HK-2 (cell line): ENCODE results near the gene CPEB3.

ENCODE experiments used
- DNase-seq: peaks from one replicate; pipeline ENCODE4 v3.0.0-alpha.2; 2018; ENCODE audit not compliant: unreplicated experiment

Gene CPEB3

DNA sequence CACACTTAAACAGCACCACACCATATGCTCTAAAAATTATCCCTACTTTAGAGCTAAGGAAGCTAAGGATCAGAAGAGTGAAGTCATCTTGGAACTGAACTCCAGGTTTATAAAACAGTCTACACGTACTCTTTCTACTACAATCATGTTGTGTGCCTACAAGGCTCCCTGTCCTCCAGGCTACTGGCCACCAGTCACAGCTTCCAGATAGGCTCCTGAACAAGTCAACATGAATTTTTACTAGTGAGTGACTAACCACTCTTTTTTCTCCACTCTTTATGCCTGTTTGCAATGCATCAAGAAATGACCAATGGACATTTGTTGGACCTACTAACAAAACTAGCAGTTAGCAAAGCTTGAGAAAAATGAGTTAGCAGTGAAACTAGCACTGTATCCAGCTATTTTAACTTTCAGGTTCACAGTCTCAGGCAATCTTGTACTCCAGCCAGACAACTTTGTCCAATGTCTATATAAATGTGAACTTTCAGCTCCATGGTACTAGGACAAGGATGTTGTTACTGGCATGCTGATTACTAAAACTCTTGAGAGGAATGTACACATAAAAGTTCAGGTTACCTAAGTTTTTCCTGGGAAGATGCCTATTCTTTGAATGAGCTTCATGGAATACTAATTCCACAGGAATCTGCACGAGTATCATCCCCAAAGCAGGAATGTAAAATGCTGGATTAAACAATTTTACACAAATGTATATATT lies 187.3 kb downstream of the CPEB3 start:
- DNase-seq, result no peak

DNA sequence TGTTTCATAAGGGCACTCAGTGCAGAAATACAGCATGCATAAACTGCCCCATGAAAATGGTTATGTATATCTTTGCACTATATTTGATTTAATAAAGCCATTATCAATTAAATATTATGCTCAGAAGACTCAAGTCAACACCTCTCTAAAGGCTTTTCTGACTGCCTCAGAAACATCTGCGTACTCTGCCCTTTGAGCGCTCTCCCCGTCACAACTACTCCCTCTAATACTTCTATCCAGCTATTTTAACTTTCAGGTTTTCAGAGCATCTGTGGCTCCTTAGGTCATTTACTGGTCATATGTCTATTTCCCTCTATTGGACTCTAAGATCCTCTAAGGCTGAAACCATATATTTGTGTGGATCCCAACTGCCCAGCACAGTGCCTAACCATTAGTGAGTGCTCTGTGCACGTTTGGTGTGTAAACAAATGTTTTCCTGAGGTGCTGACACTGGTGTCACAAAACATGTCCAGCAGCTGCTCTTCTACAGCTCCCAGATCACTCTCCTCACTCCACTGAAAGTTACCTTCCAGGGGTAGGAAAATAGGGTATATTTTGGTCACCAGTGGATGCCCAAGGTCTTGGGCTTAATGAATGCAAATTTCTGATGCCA lies 188.2 kb downstream of the CPEB3 start:
- no peak for DNase-seq

DNA sequence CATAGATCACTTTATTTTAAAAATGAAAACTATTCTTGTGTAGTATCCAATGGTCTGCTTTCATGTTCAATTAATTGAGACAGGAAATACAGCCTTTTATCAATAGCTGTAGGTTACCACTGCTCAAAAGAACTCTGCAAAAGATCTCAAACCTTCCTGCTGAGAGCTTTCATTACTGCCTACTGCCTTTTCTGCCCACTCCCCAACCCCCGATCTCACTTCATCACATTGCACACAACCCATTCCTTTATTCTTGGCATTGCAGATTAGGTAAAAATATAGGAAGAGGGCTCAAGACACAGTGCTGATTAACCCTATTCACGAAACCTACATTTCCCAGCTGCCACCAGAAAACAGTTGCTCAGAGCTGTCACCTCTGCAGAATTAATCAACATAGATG lies 195.9 kb downstream of the CPEB3 start:
- DNase-seq, result no peak

GRCh38 chr10:92091965-92092364 lies 198.9 kb downstream of the CPEB3 start:
- DNase-seq, result no peak

DNA sequence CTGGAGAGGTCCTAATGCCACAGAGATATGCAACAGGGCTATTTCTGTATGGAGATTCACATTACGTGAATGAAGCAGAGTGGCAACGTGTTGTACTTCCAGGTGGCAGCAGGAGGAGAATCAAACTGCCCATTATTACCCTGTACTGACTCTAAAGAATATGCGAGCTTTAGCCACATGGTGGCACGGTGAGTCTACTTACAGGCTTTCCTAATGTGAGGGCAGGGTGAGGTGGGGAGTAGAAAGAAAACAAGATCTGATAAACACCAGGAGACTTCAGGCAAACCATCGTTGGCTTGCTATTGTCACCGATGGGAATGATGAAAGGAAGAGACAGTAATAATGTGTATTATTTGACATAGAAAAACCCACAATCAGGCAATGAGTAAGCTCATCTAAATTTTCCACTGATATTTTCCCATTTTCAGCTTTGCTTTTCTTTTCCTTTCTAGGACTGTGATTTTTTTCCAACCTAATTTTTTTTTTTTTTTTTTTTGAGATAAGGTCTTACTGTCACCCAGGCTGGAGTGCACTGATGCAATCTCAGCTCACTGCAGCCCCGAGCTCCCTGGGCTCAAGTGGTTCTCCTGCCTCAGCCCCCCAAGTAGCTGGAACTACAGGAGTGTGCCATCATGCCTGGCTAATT lies 203.0 kb downstream of the CPEB3 start:
- DNase-seq, result peak; percentile 67

GRCh38 chr10:92082583-92083280 lies 208.1 kb downstream of the CPEB3 start:
- no peak for DNase-seq

GRCh38 chr10:92081641-92082040 lies 209.2 kb downstream of the CPEB3 start:
- no peak for DNase-seq

GRCh38 chr10:92080244-92080643 lies 210.6 kb downstream of the CPEB3 start:
- no peak for DNase-seq

DNA sequence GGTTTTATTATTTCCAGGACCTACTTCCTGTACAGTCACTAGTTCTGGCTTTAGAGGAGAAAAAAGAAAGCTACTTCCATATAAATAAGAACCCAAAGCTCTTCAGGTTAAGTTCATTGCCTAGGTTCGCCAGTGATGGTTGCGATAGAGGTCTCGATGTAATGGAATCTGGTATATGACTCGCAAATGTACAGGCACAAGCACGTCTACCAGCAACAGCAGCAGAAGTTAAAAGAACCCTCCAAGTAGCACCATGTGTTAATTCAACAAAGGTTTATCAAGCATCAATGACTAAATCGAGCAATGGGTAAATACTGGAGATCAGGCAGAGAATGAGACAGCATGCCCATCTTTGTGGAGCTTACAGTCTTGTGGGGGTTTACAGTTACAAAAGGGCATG lies 211.9 kb downstream of the CPEB3 start:
- DNase-seq, result no peak

- DNase-seq, result no peak
These were observed 214.2 kb downstream of the CPEB3 start for GRCh38 chr10:92076722-92077121.

DNA sequence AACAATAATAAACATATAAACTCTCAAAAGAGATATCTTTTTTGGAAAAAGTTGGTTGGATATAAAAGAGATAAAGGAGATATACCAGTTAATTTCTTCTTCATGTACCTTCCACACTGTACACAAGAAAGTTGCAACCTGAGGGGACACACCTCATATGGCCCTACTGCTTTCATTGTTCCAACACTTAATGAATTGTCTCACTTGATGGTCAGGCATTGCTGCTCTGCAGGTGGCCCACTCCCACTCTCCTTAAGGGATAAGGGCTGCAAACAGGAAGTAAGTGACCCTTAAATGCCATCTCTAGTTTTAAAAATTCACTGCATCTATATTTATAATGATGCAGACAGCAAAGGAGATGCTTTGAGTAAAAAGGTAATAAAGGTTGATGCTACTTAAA lies 215.0 kb downstream of the CPEB3 start:
- no peak for DNase-seq

DNA sequence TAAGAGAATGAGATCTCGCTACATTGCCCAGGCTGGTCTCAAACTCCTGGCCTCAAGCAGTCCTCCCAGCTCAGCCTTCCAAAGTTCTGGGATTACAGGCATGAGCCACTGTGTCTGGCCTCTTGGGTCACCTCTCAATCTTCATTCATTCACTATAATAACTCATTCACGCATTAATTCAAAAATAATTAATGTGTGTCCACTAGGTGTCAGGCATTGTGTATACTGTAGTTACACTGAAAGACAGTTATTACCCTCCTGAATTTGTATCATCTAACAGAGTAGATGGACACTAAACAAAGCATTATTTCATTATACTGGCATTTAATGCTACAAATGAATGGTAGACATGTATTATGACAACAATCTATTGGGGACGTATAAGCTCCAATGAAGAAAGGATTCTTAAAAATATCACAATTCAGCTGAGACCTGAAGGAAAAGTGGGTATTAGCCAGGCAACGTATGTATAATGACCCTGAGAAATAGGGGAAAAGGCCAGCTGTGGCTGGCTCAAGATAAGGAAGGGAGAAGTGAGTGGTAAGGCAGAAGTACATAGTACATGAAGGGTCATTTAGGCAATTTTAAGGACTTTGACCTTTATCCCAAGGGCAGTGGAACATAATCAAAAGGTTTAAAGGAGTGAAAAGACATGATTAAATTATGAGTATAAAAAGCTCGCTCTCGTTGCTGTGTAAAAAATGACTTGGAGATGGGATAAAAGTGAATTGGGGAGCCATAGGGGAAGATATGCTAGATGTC lies 216.6 kb downstream of the CPEB3 start:
- no peak for DNase-seq

GRCh38 chr10:92068900-92069299 lies 222.0 kb downstream of the CPEB3 start:
- no peak for DNase-seq

DNA sequence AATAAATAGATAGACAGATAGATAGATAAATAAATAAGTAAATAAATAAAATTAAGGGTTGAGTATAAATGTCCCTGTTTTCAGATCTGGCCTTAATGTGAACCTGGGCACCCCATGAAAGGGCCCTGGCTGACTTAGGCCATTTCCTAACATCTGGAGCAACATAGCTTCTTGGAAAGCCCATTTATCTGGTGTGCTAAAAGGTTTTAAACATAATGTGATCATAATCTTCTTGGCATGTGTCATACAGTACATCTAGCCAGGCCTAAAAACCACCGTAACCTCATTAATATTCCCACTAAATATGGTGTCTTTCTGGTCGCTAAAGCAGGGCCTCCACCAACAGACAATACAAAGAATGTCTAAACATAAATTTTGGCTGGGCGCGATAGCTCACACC lies 224.5 kb downstream of the CPEB3 start:
- no peak for DNase-seq

DNA sequence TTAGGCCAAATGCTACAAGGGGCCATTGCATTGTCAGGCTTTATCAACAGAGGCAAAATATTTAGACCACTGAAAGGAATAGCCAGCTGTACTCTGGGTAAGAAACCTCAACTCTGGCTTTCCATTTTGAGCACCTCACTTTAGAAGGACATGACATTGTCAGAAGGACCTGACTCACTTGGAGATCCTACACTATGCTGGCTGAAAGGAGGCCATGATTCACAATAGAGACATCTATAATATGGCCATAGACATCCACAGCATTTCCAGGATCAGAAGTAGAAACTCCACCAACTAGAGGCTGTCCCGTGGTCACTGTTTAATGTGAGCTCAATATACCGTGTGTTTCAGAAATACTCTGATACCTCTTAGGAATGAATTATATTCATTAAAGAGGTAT lies 226.4 kb downstream of the CPEB3 start:
- DNase-seq, result no peak

DNA sequence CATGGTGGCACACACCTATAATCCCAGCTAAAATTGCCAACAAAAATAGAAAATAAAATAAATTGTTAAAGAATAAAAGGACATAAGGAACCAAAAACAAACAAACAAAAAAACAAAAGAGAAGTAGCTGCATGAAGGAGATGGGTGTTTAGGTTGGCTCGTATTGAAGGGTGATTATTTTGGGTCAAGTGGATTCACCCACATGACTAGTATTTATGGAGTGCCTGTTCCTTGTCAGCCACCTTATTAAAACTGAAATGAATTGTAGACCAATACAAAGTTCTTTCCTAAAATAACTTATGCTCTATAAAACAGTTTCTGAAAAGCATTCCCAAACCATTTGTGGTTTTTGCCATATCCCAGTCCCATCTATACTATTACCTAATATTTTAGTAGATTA lies 228.6 kb downstream of the CPEB3 start:
- no peak for DNase-seq

- DNase-seq, result no peak
These were observed 236.1 kb downstream of the CPEB3 start for GRCh38 chr10:92054807-92055206.

DNA sequence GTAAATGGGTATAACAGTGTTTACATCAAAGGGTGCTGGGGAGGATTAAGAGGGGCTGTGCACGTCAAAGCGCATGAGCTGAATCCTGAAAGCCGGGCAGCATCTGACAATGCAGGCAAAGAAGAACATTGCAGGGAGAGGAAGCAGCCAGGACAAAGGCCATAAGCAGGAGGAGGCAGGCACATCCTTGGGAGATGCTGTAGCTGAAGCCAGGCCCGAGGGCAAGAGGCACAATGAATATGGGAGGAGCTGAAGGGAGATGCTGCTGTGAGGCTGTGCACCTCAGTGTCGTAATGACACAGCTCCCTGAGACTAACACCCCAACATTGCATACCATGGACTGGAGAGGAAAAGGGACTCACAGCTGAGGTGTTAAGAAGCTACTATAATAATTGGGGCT lies 238.1 kb downstream of the CPEB3 start:
- DNase-seq, result no peak

DNA sequence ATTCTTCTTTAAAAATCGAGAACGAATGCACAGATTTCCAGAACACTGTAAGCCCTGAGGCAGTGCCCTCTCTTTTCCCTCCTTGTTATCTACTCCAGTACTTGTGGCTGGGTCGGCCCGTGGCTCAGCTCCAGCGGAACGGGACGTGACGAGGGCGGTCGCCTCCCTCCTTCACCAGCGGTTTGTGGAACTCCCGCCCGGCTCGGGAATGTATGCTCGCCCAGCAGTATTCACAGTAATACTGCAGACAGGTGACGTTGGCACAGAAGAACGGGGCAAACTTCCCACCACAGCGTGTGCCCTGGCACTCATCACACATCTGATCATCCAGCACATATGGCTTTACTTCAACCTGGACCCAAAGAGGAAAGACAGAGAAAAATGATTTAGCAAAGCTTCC lies 238.8 kb downstream of the CPEB3 start:
- DNase-seq, result no peak

DNA sequence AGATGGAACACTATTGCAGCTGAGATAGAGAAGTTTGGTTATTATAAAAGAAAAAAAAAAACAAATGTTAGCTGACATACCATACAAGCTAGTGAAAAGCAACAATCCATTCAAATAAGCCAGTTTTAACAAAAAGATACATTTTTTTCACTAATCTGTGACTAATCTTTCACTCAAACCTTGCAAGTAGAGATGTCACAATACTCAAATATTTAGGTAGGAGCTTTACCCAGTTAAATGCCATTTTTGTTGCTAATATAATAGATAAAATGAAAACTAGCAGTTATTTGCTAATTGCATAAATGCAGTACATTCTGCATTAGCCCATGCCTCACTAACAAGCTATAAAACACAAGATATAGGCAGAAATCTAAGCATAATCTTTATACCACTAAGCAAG lies 243.7 kb downstream of the CPEB3 start:
- no peak for DNase-seq

- no peak for DNase-seq
These were observed 245.2 kb downstream of the CPEB3 start for GRCh38 chr10:92045641-92046106.

DNA sequence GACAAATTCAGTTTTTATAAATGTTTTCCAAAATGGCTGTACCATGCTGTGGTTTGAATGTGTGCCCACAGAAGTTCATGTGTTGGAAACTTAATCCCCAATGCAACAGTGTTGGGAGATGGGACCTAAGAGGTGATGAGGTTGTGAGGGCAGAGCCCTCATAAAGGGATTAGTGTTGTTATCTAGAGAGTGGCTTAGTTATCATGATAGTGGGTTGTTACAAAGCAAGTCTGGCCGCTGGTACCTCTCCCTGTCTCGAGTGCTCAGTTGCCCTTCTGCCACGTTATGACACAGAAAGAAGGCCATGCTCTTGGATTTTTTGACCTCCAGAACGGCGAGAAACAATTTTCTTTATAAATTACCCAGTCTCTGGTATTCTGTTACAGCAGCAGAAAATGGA lies 248.3 kb downstream of the CPEB3 start:
- DNase-seq, result no peak
